Measurements from ENCODE around the gene TCEANC. TPM values are rescaled to one million over a fixed set of nuclear protein-coding genes. Genes with fewer than 3 reads are reported as not detected.
A peak's percentile ranks its signal among the peaks of the same experiment; 100 is the strongest.
"Not testable (repeated sequence)": the region's sequence is repeated elsewhere in the genome, so short reads cannot be mapped to it uniquely, and the experiment has no call there.

Gene TCEANC
- total and polyA plus RNA-seq, 2 experiments from 2014 or later: 1.8 to 5.4 TPM

DNA sequence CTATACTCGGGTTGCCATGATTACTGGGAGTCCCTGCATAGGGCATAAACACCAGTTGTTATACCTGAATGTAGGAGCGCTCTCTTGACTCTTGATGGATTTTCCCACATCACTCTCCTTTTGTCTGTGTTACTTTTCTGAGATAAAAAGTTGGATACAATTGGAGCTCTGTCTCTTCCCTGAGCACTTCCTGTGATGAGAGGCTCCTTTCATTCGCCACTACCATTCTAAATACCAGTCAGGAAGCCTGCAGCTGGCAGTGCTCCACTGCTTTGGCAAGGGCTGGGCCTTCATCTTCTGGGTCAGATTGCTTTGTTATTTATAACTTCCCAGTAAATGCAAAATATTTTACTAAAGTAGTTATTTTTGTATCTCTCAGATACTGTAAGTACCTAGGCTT is 13.9 kb downstream of the TCEANC start:
- Histone ChIP-seq H3K4me1 (ENCODE audit: insufficient read depth) (peaks cover 6% of the 10 kb centered on the region), H3K36me3 (replicated peaks; ENCODE audit: insufficient read depth, low read depth) (no peaks in the 10 kb centered on the region), H3K4me2 (no peak overlapping the region), H3K4me3 (no peak overlapping the region), H4K20me1 (ENCODE audit: insufficient read depth, poor library complexity, severe bottlenecking) (no peaks in the 10 kb centered on the region), H3K27ac (no peak overlapping the region), H3K9me2 (replicated peaks; ENCODE audit: insufficient read depth) (no peaks in the 10 kb centered on the region), H3K79me2 (no peaks in the 10 kb centered on the region), H3K27me3 (no peaks in the 10 kb centered on the region), H3K9me3 (ENCODE audit: low read depth) (no peaks in the 10 kb centered on the region), H2AFZ (no peak overlapping the region)
- TF ChIP-seq EZH2phosphoT487 (IDR thresholded peaks at IDR 0.05; ENCODE audit: low read depth, severe bottlenecking, unreplicated experiment) (no peak), EZH2 (IDR thresholded peaks at IDR 0.05; ENCODE audit: borderline replicate concordance) (no peak)
- TF ChIP-seq, protein P1, sequence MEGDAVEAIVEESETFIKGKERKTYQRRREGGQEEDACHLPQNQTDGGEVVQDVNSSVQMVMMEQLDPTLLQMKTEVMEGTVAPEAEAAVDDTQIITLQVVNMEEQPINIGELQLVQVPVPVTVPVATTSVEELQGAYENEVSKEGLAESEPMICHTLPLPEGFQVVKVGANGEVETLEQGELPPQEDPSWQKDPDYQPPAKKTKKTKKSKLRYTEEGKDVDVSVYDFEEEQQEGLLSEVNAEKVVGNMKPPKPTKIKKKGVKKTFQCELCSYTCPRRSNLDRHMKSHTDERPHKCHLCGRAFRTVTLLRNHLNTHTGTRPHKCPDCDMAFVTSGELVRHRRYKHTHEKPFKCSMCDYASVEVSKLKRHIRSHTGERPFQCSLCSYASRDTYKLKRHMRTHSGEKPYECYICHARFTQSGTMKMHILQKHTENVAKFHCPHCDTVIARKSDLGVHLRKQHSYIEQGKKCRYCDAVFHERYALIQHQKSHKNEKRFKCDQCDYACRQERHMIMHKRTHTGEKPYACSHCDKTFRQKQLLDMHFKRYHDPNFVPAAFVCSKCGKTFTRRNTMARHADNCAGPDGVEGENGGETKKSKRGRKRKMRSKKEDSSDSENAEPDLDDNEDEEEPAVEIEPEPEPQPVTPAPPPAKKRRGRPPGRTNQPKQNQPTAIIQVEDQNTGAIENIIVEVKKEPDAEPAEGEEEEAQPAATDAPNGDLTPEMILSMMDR (IDR thresholded peaks at IDR 0.05; ENCODE audit: poor library complexity): no peak
- 77% methylated on average over 3 of the region's 3 CpGs for WGBS (ENCODE audit: low lambda C conversion rate, missing lambda C conversion rate)
- no peak for DNase-seq (ENCODE audit: low spot score)

DNA sequence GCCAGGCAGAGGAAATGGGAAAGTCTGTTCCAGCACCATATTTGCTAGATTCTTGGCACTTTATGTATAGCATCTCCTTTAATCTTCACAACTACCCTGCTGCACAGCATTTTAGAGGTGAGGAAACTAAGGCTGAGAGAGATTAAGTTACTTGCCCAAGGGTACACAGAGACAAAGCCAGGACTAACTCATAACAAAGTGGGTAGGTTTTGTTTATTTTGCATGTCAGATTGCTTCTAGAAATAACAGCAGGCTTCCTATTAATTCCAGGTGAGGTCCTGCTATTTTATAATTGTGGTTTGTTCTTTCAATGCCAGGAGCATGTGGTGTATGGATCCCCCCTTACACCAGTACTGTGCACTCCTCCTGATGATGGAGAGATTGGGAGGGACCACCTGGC is 15.0 kb downstream of the TCEANC start:
- H3K4me3 ChIP-seq: no peak overlapping the region
- H3K9me3 ChIP-seq (ENCODE audit: low read depth): no peaks in the 10 kb centered on the region
- no peaks in the 10 kb centered on the region for H3K27me3 ChIP-seq
- no peak for DNase-seq (ENCODE audit: low spot score)
- TF ChIP-seq EZH2 (IDR thresholded peaks at IDR 0.05; ENCODE audit: borderline replicate concordance) (no peak), EZH2phosphoT487 (IDR thresholded peaks at IDR 0.05; ENCODE audit: low read depth, severe bottlenecking, unreplicated experiment) (no peak)
- TF ChIP-seq, protein P1 (IDR thresholded peaks at IDR 0.05; ENCODE audit: poor library complexity): no peak
- no peak overlapping the region for H3K27ac ChIP-seq
- H3K4me1 ChIP-seq (ENCODE audit: insufficient read depth): peaks cover 6% of the 10 kb centered on the region
- no peak overlapping the region for H2AFZ ChIP-seq
- H4K20me1 ChIP-seq (ENCODE audit: insufficient read depth, poor library complexity, severe bottlenecking): no peaks in the 10 kb centered on the region
- H3K9me2 ChIP-seq (replicated peaks; ENCODE audit: insufficient read depth): no peaks in the 10 kb centered on the region
- H3K79me2 ChIP-seq: no peaks in the 10 kb centered on the region
- no peak overlapping the region for H3K4me2 ChIP-seq
- H3K36me3 ChIP-seq (replicated peaks; ENCODE audit: insufficient read depth, low read depth): no peaks in the 10 kb centered on the region

DNA sequence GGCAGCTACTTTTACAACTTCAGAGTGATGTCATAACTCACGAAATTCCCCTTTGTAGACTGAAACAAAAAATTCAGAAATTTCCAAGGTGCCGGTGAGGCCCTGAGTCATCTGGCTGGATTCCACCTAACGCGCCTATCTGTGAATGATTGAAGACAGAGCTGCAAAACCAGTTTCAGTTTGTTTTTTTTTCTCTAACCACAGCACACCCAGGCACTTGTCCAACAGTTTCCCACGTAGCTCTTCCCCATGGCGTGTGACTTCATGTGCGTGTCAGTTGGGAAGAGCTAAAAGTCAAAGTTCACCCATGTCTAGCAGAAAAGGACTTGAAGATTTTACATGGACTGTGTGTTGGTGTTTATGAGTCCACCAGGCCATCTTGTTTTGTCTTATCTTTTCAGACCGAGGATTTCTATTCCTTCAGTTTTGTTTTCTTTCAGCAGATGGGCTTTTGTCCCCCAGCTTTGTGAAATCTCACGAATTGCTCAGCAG is 16.4 kb downstream of the TCEANC start:
- WGBS (ENCODE audit: low lambda C conversion rate, missing lambda C conversion rate): 25% methylated on average over 9 of the region's 9 CpGs
- H3K4me1 ChIP-seq (ENCODE audit: insufficient read depth): peaks cover 6% of the 10 kb centered on the region
- H3K4me2 ChIP-seq: peak overlapping the region; percentile 49
- peak overlapping the region; percentile 95 for H3K27ac ChIP-seq
- TF ChIP-seq, protein P1 (IDR thresholded peaks at IDR 0.05; ENCODE audit: poor library complexity): no peak
- no peak for TF ChIP-seq EZH2phosphoT487 (IDR thresholded peaks at IDR 0.05; ENCODE audit: low read depth, severe bottlenecking, unreplicated experiment)
- TF ChIP-seq EZH2 (IDR thresholded peaks at IDR 0.05; ENCODE audit: borderline replicate concordance): no peak
- H3K36me3 ChIP-seq (replicated peaks; ENCODE audit: insufficient read depth, low read depth): no peaks in the 10 kb centered on the region
- H3K9me2 ChIP-seq (replicated peaks; ENCODE audit: insufficient read depth): no peaks in the 10 kb centered on the region
- no peaks in the 10 kb centered on the region for H4K20me1 ChIP-seq (ENCODE audit: insufficient read depth, poor library complexity, severe bottlenecking)
- H3K27me3 ChIP-seq: no peaks in the 10 kb centered on the region
- no peak overlapping the region for H3K4me3 ChIP-seq
- H3K79me2 ChIP-seq: no peaks in the 10 kb centered on the region
- no peaks in the 10 kb centered on the region for H3K9me3 ChIP-seq (ENCODE audit: low read depth)
- no peak overlapping the region for H2AFZ ChIP-seq
- peak; percentile 87 for DNase-seq (ENCODE audit: low spot score)

DNA sequence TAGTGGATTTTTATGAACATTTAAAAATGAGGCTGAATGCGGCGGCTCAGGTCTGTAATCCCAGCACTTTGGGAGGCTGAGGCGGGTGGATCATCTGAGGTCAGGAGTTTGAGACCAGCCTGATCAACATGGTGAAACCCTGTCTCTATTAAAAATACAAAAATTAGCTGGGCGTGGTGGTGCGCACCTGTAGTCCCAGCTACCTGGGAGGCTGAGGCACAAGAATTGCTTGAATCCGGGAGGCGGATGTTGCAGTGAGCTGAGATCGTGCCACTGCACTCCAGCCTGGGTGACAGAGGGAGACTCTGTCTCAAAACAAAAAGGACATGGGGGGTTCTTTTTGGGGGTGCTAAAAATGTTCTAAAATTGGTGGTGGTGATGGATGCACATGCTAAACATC is 16.8 kb downstream of the TCEANC start:
- 82% methylated on average over 8 of the region's 8 CpGs for WGBS (ENCODE audit: low lambda C conversion rate, missing lambda C conversion rate)
- not testable (repeated sequence) for H3K9me2 ChIP-seq (replicated peaks; ENCODE audit: insufficient read depth); DNase-seq (ENCODE audit: low spot score); H3K4me1 ChIP-seq (ENCODE audit: insufficient read depth); H3K27me3 ChIP-seq; H3K36me3 ChIP-seq (replicated peaks; ENCODE audit: insufficient read depth, low read depth); H3K4me3 ChIP-seq; H2AFZ ChIP-seq; H4K20me1 ChIP-seq (ENCODE audit: insufficient read depth, poor library complexity, severe bottlenecking); H3K9me3 ChIP-seq (ENCODE audit: low read depth); H3K79me2 ChIP-seq
- H3K27ac ChIP-seq: peak overlapping the region; percentile 95
- peak overlapping the region; percentile 49 for H3K4me2 ChIP-seq
